K562 (cell line): ENCODE measurements around the gene TRAF5. TPM values are rescaled to one million over a fixed set of nuclear protein-coding genes. Genes with fewer than 3 reads are reported as not detected.

Experiments used
- ATAC-seq: fragments of 200-7000 bp; cut with Tn5 transposase; 3 replicates; pipeline ENCODE4 v1.9.1; 2020; ENCODE audit warnings: moderate library complexity
- BruUV-seq: library from RNA; stranded (reverse); fragments of 400-500 nt; replicated peaks from 2 replicates; lab custom pipeline; 2021; lab: Mats Ljungman, UMichigan
- CTCF ChIA-PET: fragments of 300-600 bp; formaldehyde crosslinking; extraction: SDS; loops from one replicate; lab custom pipeline; 2021; ENCODE audit warnings: low intra/inter-chr PET ratio; lab: Yijun Ruan, JAX
- POLR2A ChIA-PET: fragments of 300-600, 350-650 bp; sonication (Branson Sonifier 250); formaldehyde crosslinking; extraction: SDS; loops from one replicate; lab custom pipeline; 2021; ENCODE audit warnings: antibody characterized with exemption, inconsistent platforms; lab: Yijun Ruan, JAX
- DNase-seq, 4 experiments: peaks; one replicate each; pipeline versions ENCODE4 v3.0.0 to v3.0.0-alpha.2; 2011 to 2018; ENCODE audit warnings: low spot score in 3 of 4, mixed read lengths in 3 of 4; ENCODE audit errors: extremely low read depth in 1 of 4
- FAIRE-seq: peaks from 2 replicates; lab custom pipeline; 2011; peaks lifted over from hg19 to GRCh38; lab: Jason Lieb, UNC
- H2AFZ ChIP-seq: 2 replicates; pipeline ENCODE4 v1.6.0; 2011; ENCODE audit warnings: low read depth, low read length, control low read depth, inconsistent platforms
- H3K27ac ChIP-seq: fragments of 200-600 bp; 3 replicates; pipeline ENCODE4 v1.8.0; 2011; ENCODE audit warnings: low read depth, mild to moderate bottlenecking, control low read depth, inconsistent platforms, low read length, moderate library complexity, mixed read lengths; ENCODE audit errors: extremely low read depth
- H3K27me3 ChIP-seq, 2 experiments: fragments of 300-600 bp in 1 of 2; 2 replicates in 1 of 2; 3 replicates in 1 of 2; pipeline versions ENCODE4 v1.6.0 to v1.8.0; 2011; ENCODE audit warnings: inconsistent platforms in 2 of 2, low read length in 2 of 2, mild to moderate bottlenecking in 1 of 2, mixed read lengths in 1 of 2, moderate library complexity in 1 of 2; ENCODE audit not compliant: control insufficient read depth in 2 of 2, insufficient read depth in 2 of 2
- H3K36me3 ChIP-seq: fragments of 300-600 bp; 3 replicates; pipeline ENCODE4 v1.8.0; 2011; ENCODE audit warnings: mild to moderate bottlenecking, low read length, inconsistent platforms; ENCODE audit not compliant: control insufficient read depth, insufficient read depth
- H3K4me1 ChIP-seq, 2 experiments: fragments of 200-600 bp in 1 of 2; replicated peaks in 1 of 2; 2 replicates in 1 of 2; 3 replicates in 1 of 2; pipeline versions ENCODE4 v1.5.1 to v1.8.0; 2011; ENCODE audit warnings: inconsistent platforms in 2 of 2, low read length in 2 of 2, mild to moderate bottlenecking in 1 of 2, mixed read lengths in 1 of 2, moderate library complexity in 1 of 2; ENCODE audit not compliant: control insufficient read depth in 2 of 2, insufficient read depth in 2 of 2
- H3K4me2 ChIP-seq: 2 replicates; pipeline ENCODE4 v1.6.1; 2011; ENCODE audit warnings: low read length, control low read depth, inconsistent platforms, mixed read lengths; ENCODE audit not compliant: insufficient read depth
- H3K4me3 ChIP-seq: fragments of 200-600 bp; sonication (generic), shearing (Covaris generic); 2 replicates; pipeline ENCODE4 v1.5.1; 2016; ENCODE audit warnings: control low read depth, inconsistent platforms
- H3K79me2 ChIP-seq: fragments of 200-600 bp; 3 replicates; pipeline ENCODE4 v1.8.0; 2011; ENCODE audit warnings: low read length, inconsistent platforms; ENCODE audit not compliant: control insufficient read depth, insufficient read depth
- H3K9ac ChIP-seq, 2 experiments: 2 replicates each; pipeline versions ENCODE4 v1.6.0 to v1.6.1; 2011; ENCODE audit warnings: low read depth in 2 of 2, low read length in 2 of 2, control low read depth in 1 of 2, inconsistent platforms in 1 of 2, mild to moderate bottlenecking in 1 of 2, mixed read lengths in 1 of 2; ENCODE audit not compliant: insufficient read depth in 1 of 2
- H3K9me1 ChIP-seq: one replicate; pipeline ENCODE4 v1.6.0; 2011; ENCODE audit warnings: inconsistent platforms, mild to moderate bottlenecking, low read length, moderate library complexity; ENCODE audit not compliant: control insufficient read depth, insufficient read depth
- H3K9me3 ChIP-seq: replicated peaks from 2 replicates; pipeline ENCODE4 v1.5.1; 2011; ENCODE audit warnings: low read depth, low read length, inconsistent platforms; ENCODE audit not compliant: control insufficient read depth, insufficient read depth
- H4K20me1 ChIP-seq: replicated peaks from 2 replicates; pipeline ENCODE4 v1.6.1; 2011; ENCODE audit warnings: low read length, inconsistent platforms, mixed read lengths; ENCODE audit not compliant: control insufficient read depth, insufficient read depth
- CBFA2T3 ChIP-seq: fragments of 450-650 bp; IDR thresholded peaks from 2 replicates; pipeline ENCODE4 v1.6.1; 2017
- NCOR1 ChIP-seq: fragments of 450-650 bp; IDR thresholded peaks from 2 replicates; pipeline ENCODE4 v1.6.1; 2016; ENCODE audit warnings: mild to moderate bottlenecking, moderate library complexity
- SMAD1 ChIP-seq: fragments of 150-350 bp; IDR thresholded peaks from 2 replicates; pipeline ENCODE4 v1.6.1; 2014; ENCODE audit warnings: low read length, low read depth; ENCODE audit not compliant: partially characterized antibody
- WGBS: fragments of 100-300 bp; shearing (Covaris generic); methylation state at CpG from one replicate; pipeline ENCODE4 v1.1.6; 2016; ENCODE audit warnings: low coverage, mixed read lengths; ENCODE audit not compliant: insufficient coverage; ENCODE audit errors: missing lambda C conversion rate; 5-methylcytosine and 5-hydroxymethylcytosine counted together
- in situ Hi-C: fragments of 300-500 bp; cut with MboI; formaldehyde crosslinking; loops from 4 replicates; pipeline ENCODE4 v1.15.0; 2018; ENCODE audit warnings: inconsistent platforms, mixed read lengths
- intact Hi-C: fragments of 100-400 bp; cut with micrococcal nuclease; formaldehyde crosslinking; loops from 2 replicates; pipeline ENCODE4 v1.14.2; 2022
- polyA plus RNA-seq, 8 experiments: library from polyadenylated mRNA; depleted of rRNA in 4 of 8; stranded (reverse) in 5 of 8; unstranded in 3 of 8; fragments of >200 nt; fragmentation: Nextera tagmentation in 2 of 8; fragmentation: Illumina TruSeq in 1 of 8; extraction: Ambion mirVana in 2 of 8; extraction: Trizol in 1 of 8; gene quantifications; 2 replicates each; pipeline versions ENCODE4 v1.2.1 to v1.2.3, GENCODE V29; 2011 to 2014; ENCODE audit warnings: inconsistent platforms in 1 of 8, missing spikeins in 1 of 8
- total RNA-seq, 7 experiments: library from RNA; depleted of rRNA in 6 of 7; stranded (reverse); fragments of >200 nt in 6 of 7; fragmentation: Illumina TruSeq in 2 of 7; extraction: Trizol in 2 of 7; gene quantifications; 2 replicates each; pipeline versions ENCODE4 v1.2.1 to v1.2.3, GENCODE V29; 2011 to 2021; ENCODE audit warnings: low replicate concordance in 1 of 7

The TRAF5 gene
- total and polyA plus RNA-seq, 9 of the 15 experiments (the other 6 are each of a cell fraction or from before 2014, with no cell fraction given) = 2.0 to 9.3 (median 5.3) TPM

- Histone ChIP-seq H3K9me1 (no peaks in the 10 kb centered on the region), H3K27me3 (no peaks in the 10 kb centered on the region), H3K9me3 (0 out of 2 replicates have a peak, but pooled peaks cover 5% of the 10 kb centered on the region), H3K9ac (no peak overlapping the region), H2AFZ (no peak overlapping the region), H3K4me1 (no peaks in the 10 kb centered on the region; a peak in 2 of 5 replicates), H3K4me3 (no peak overlapping the region), H3K4me2 (no peak overlapping the region), H3K27ac (no peak overlapping the region), H4K20me1 (no peaks in the 10 kb centered on the region), H3K36me3 (peaks cover 6% of the 10 kb centered on the region; the same call in 1 of the 3 replicates), H3K79me2 (no peaks in the 10 kb centered on the region)
- ChIA-PET CTCF (interaction anchor here (0.6 kb wide), 1 partner anchor 30 kb away, joined by 3 read pairs; no protein-coding TSS in a partner anchor), POLR2A (interaction anchor here (1.2 kb wide), 1 partner anchor 10 kb away, joined by 5 read pairs; no protein-coding TSS in a partner anchor)
- DNase-seq (no peak), ATAC-seq (no peak), FAIRE-seq (no peak)
- BruUV-seq = no TSS peak
- 4% methylated on average over 1 of the region's 1 CpG for WGBS
- in situ Hi-C loops = no loop called here
- no peak for TF ChIP-seq SMAD1
- intact Hi-C loops = loop anchor here (2.0 kb wide), 1 partner anchor 31 kb away; no protein-coding TSS in a partner anchor
Measured at GRCh38 chr1:211353562-211354212, 27.1 kb downstream of the TRAF5 start.

GRCh38 chr1:211355873-211356272 lies 29.2 kb downstream of the TRAF5 start:
- no peaks in the 10 kb centered on the region for H3K9me1 ChIP-seq
- in situ Hi-C loops = no loop called here
- WGBS = 58% methylated on average over 4 of the region's 4 CpGs
- no peaks in the 10 kb centered on the region for H3K79me2 ChIP-seq
- CTCF ChIA-PET = no interaction called here
- TF ChIP-seq CBFA2T3 (peak; percentile 38; the same call in 1 of the 2 replicates), NCOR1 (no peak)
- peak; percentile 15; the same call in 1 of the 3 replicates for ATAC-seq
- no peak for FAIRE-seq
- no peak overlapping the region for H3K27ac ChIP-seq
- intact Hi-C loops = no loop called here
- H2AFZ ChIP-seq = no peak overlapping the region
- no peak overlapping the region for H3K4me2 ChIP-seq
- DNase-seq = no peak
- H3K4me1 ChIP-seq = peaks cover 0 to 3% of the 10 kb centered on the region in 2 experiments; a peak in 2 of 5 replicates
- no peak overlapping the region for H3K4me3 ChIP-seq
- no peaks in the 10 kb centered on the region for H4K20me1 ChIP-seq
- no peak overlapping the region for H3K9ac ChIP-seq
- POLR2A ChIA-PET = interaction anchor here (1.0 to 2.9 kb wide), 4 partner anchors 10 to 28 kb away, joined by 3 to 14 read pairs (median 4); no protein-coding TSS in a partner anchor
- BruUV-seq = no TSS peak
- H3K9me3 ChIP-seq = 0 out of 2 replicates have a peak, but pooled peaks cover 5% of the 10 kb centered on the region
- no peaks in the 10 kb centered on the region for H3K27me3 ChIP-seq
- peaks cover 9% of the 10 kb centered on the region; the same call in 1 of the 3 replicates for H3K36me3 ChIP-seq
